Uterus (tissue), 4 donors: Measurements from ENCODE around the gene SGCE. TPM values are rescaled to one million over a fixed set of nuclear protein-coding genes. Genes with fewer than 3 reads are reported as not detected.
A peak's percentile ranks its signal among the peaks of the same experiment; 100 is the strongest.

Experiments
- DNase-seq, 2 donors: peaks; one replicate each; pipeline ENCODE4 v3.0.0-alpha.2; 2019 to 2020
- H3K27ac ChIP-seq, 2 donors: fragments of 200-600 bp; sonication (generic); 1 replicate in 1 of 2; 2 replicates in 1 of 2; pipeline ENCODE4 v1.5.1; 2016 to 2018
- H3K27me3 ChIP-seq, 2 donors: fragments of 200-600 bp; sonication (generic); one replicate each; pipeline ENCODE4 v1.5.1; 2018 to 2019; ENCODE audit warnings: control low read depth in 1 of 2
- H3K36me3 ChIP-seq, 2 donors: fragments of 200-600 bp; sonication (generic); one replicate each; pipeline ENCODE4 v1.5.1; 2019; ENCODE audit warnings: control low read depth in 1 of 2
- H3K4me1 ChIP-seq, 2 donors: fragments of 200-600 bp; sonication (generic); one replicate each; pipeline ENCODE4 v1.5.1; 2018 to 2019; ENCODE audit warnings: control low read depth in 1 of 2
- H3K4me3 ChIP-seq, 2 donors: fragments of 200-600 bp; sonication (generic); 1 replicate in 1 of 2; 2 replicates in 1 of 2; pipeline ENCODE4 v1.5.1; 2018 to 2019; ENCODE audit warnings: mild to moderate bottlenecking in 1 of 2
- H3K9me3 ChIP-seq, 2 donors: fragments of 200-600 bp; sonication (generic); one replicate each; pipeline ENCODE4 v1.5.1; 2019; ENCODE audit warnings: control low read depth in 1 of 2
- CTCF ChIP-seq, 4 experiments: fragments of 200-600 bp in 2 of 4; fragments of 450-650 bp in 2 of 4; sonication (generic) in 2 of 4; IDR thresholded peaks; one replicate each; pipeline ENCODE4 v1.5.1; 2016 to 2019; ENCODE audit warnings: antibody characterized with exemption in 4 of 4, mild to moderate bottlenecking in 2 of 4, moderate library complexity in 1 of 4
- POLR2A ChIP-seq, 2 donors: fragments of 450-650 bp; IDR thresholded peaks; one replicate each; pipeline ENCODE4 v1.6.1; 2016; ENCODE audit warnings: antibody characterized with exemption in 2 of 2, mild to moderate bottlenecking in 1 of 2, moderate library complexity in 1 of 2
- intact Hi-C: fragments of 100-400 bp; cut with DNase I; formaldehyde crosslinking; loops from one replicate; pipeline ENCODE4 v1.15.1; 2023; ENCODE audit warnings: low total_unique reads
- total RNA-seq, 4 donors: library from RNA; depleted of rRNA in 3 of 4; stranded (reverse); fragments of >200 nt in 3 of 4; gene quantifications; one replicate each; pipeline versions ENCODE4 v1.1.0 to v1.2.4, GENCODE V29; 2014 to 2023
- donor health status: DM: yes; HTN: yes; CAD: no.

Gene SGCE
- total RNA-seq, 4 donors from 2014 or later: 118 to 790 (median 182) TPM

GRCh38 chr7:94657771-94658693 lies 2.1 kb upstream of the SGCE start:
- no peaks in the 10 kb centered on the region for H3K27me3 ChIP-seq
- H3K4me1 ChIP-seq: no peaks in the 10 kb centered on the region
- no peaks in the 10 kb centered on the region for H3K9me3 ChIP-seq
- intact Hi-C loops: no loop called here
- no peaks in the 10 kb centered on the region for H3K36me3 ChIP-seq
- DNase-seq: peak; percentile 90 to 94
- peak overlapping the region; percentile 66 to 78 for H3K27ac ChIP-seq
- TF ChIP-seq POLR2A (IDR thresholded peaks at IDR 0.05): peak in 1 of 2 donors; percentile 36
- no peak for TF ChIP-seq CTCF (IDR thresholded peaks at IDR 0.05)
- peak overlapping the region; percentile 46 to 60 for H3K4me3 ChIP-seq

- intact Hi-C loops: no loop called here
- TF ChIP-seq POLR2A (IDR thresholded peaks at IDR 0.05) (no peak), CTCF (IDR thresholded peaks at IDR 0.05) (no peak)
- H3K4me1 ChIP-seq: no peaks in the 10 kb centered on the region
- peak overlapping the region; percentile 46 to 60 for H3K4me3 ChIP-seq
- H3K27ac ChIP-seq: peak overlapping the region; percentile 66 to 78
- peak in 1 of 2 donors; percentile 17 for DNase-seq
- no peaks in the 10 kb centered on the region for H3K9me3 ChIP-seq
- H3K27me3 ChIP-seq: no peaks in the 10 kb centered on the region
- H3K36me3 ChIP-seq: no peaks in the 10 kb centered on the region
Measured at GRCh38 chr7:94656925-94657731, 1.2 kb upstream of the SGCE start.

- peak in 1 of 2 donors; percentile 14 for DNase-seq
Measured at GRCh38 chr7:94656658-94656924, 658 bp upstream of the SGCE start.

GRCh38 chr7:94655126-94655847 lies 646 bp downstream of the SGCE start:
- DNase-seq: peak; percentile 29 to 51
- Histone ChIP-seq H3K27ac (peak overlapping the region; percentile 78 to 87), H3K4me3 (peak overlapping the region; percentile 46 to 60), H3K9me3 (no peaks in the 10 kb centered on the region), H3K36me3 (no peaks in the 10 kb centered on the region), H3K27me3 (no peaks in the 10 kb centered on the region), H3K4me1 (no peaks in the 10 kb centered on the region)
- intact Hi-C loops: no loop called here
- TF ChIP-seq POLR2A (IDR thresholded peaks at IDR 0.05) (no peak), CTCF (IDR thresholded peaks at IDR 0.05) (no peak)

More at GRCh38 chr7:94656658-94656924, 658 bp upstream of the SGCE start:
- intact Hi-C loops: no loop called here
- Histone ChIP-seq H3K4me3 (peak overlapping the region; percentile 46 to 60), H3K27ac (peak overlapping the region; percentile 78 to 87), H3K4me1 (no peaks in the 10 kb centered on the region), H3K9me3 (no peaks in the 10 kb centered on the region), H3K36me3 (no peaks in the 10 kb centered on the region), H3K27me3 (no peaks in the 10 kb centered on the region)
- TF ChIP-seq POLR2A (IDR thresholded peaks at IDR 0.05) (no peak), CTCF (IDR thresholded peaks at IDR 0.05) (no peak)
